Right lobe of liver (tissue), 6 donors: Measurements from ENCODE around the gene MROH7. TPM values are rescaled to one million over a fixed set of nuclear protein-coding genes. Genes with fewer than 3 reads are reported as not detected.
"Not testable (repeated sequence)": the region's sequence is repeated elsewhere in the genome, so short reads cannot be mapped to it uniquely, and the experiment has no call there.

Source experiments
- ATAC-seq, 4 donors: fragments of 200-7000 bp; cut with Tn5 transposase; one replicate each; pipeline ENCODE4 v1.9.1; 2020; ENCODE audit warnings: mild to moderate bottlenecking in 4 of 4, moderate library complexity in 4 of 4
- DNase-seq, 3 donors: peaks; one replicate each; pipeline ENCODE4 v3.0.0-alpha.2; 2020
- H3K27ac ChIP-seq, 3 donors: fragments of 200-600 bp; one replicate each; pipeline ENCODE4 v1.8.0; 2022
- H3K27me3 ChIP-seq, 2 donors: fragments of 200-600 bp; one replicate each; pipeline ENCODE4 v1.8.0; 2022
- H3K36me3 ChIP-seq, 4 donors: fragments of 200-600 bp; sonication (generic) in 1 of 4; one replicate each; pipeline versions ENCODE4 v1.5.1 to v1.8.0; 2017 to 2022; ENCODE audit warnings: control low read depth in 1 of 4
- H3K4me1 ChIP-seq, 4 donors: fragments of 200-600 bp; sonication (generic) in 1 of 4; one replicate each; pipeline versions ENCODE4 v1.5.1 to v1.8.0; 2017 to 2022; ENCODE audit warnings: control low read depth in 1 of 4
- H3K4me3 ChIP-seq, 3 donors: fragments of 200-600 bp; one replicate each; pipeline ENCODE4 v1.8.0; 2022
- H3K9me3 ChIP-seq, 4 donors: fragments of 200-600 bp; sonication (generic) in 1 of 4; one replicate each; pipeline versions ENCODE4 v1.5.1 to v1.8.0; 2017 to 2022; ENCODE audit warnings: control low read depth in 1 of 4
- CTCF ChIP-seq, 4 donors: fragments of 200-600 bp in 3 of 4; fragments of 450-650 bp in 1 of 4; IDR thresholded peaks; one replicate each; pipeline versions ENCODE4 v1.5.1 to v1.8.0; 2016 to 2022; ENCODE audit warnings: antibody characterized with exemption in 4 of 4, mild to moderate bottlenecking in 2 of 4
- POLR2A ChIP-seq: fragments of 450-650 bp; IDR thresholded peaks from one replicate; pipeline ENCODE4 v1.6.1; 2017; ENCODE audit warnings: antibody characterized with exemption, mild to moderate bottlenecking
- WGBS: methylation state at CpG from one replicate; pipeline ENCODE4 v1.1.6; 2018; ENCODE audit warnings: low coverage, low lambda C conversion rate; ENCODE audit not compliant: insufficient coverage; ENCODE audit errors: missing lambda C conversion rate; 5-methylcytosine and 5-hydroxymethylcytosine counted together
- intact Hi-C, 2 donors: fragments of 100-400 bp; cut with DNase I; formaldehyde crosslinking; loops; one replicate each; pipeline versions ENCODE4 v1.11.2 to v1.14.1; 2022
- total RNA-seq, 6 experiments: library from RNA; depleted of rRNA in 2 of 6; stranded (reverse); fragments of >200 nt in 2 of 6; fragmentation: NEBNext Ultra II Directional in 3 of 6; extraction: Animal tissue kit (Norgen Biotek cat#: 25700) in 3 of 6; gene quantifications; one replicate each; pipeline versions ENCODE4 v1.1.0 to v1.2.4, GENCODE V29; 2016 to 2023
- donor health status: DM: no; HTN: yes; CAD: no.
- donor health status: DM: no; HTN: no; CAD: no.
- donor health status: DM: no; HTN: no; CAD: no.
- donor health status: DM: no; HTN: yes; CAD: no.
- donor health status: DM: no; HTN: yes; CAD: no.

The MROH7 gene
- total RNA-seq, 6 experiments from 2014 or later, result 0.37 to 3.1 (median 1.2) TPM

- ATAC-seq (no peak), DNase-seq (no peak)
- WGBS, result no CpG with 5 or more reads among the region's 10 CpGs
- Histone ChIP-seq H3K4me3 (no peak overlapping the region), H3K4me1 (peaks cover 0 to 7% (median 3%) of the 10 kb centered on the region in 4 donors), H3K27me3 (no peaks in the 10 kb centered on the region), H3K9me3 (no peaks in the 10 kb centered on the region), H3K36me3 (no peaks in the 10 kb centered on the region), H3K27ac (no peak overlapping the region)
- TF ChIP-seq POLR2A (no peak), CTCF (IDR thresholded peaks at IDR 0.05) (no peak)
- intact Hi-C loops, result no loop called here
Observed at GRCh38 chr1:54627196-54627595, 14.4 kb upstream of the MROH7 start.

GRCh38 chr1:54635804-54636203 is 5.8 kb upstream of the MROH7 start:
- ATAC-seq, DNase-seq, H3K4me1 ChIP-seq, H3K9me3 ChIP-seq, H3K36me3 ChIP-seq, intact Hi-C loops, H3K4me3 ChIP-seq, H3K27me3 ChIP-seq, H3K27ac ChIP-seq: not testable (repeated sequence)
- WGBS, result 91% methylated on average over 6 of the region's 7 CpGs

GRCh38 chr1:54636461-54637446 is 4.8 kb upstream of the MROH7 start:
- H3K27me3 ChIP-seq, H3K4me1 ChIP-seq, DNase-seq, intact Hi-C loops, H3K36me3 ChIP-seq, H3K4me3 ChIP-seq, ATAC-seq, H3K27ac ChIP-seq, H3K9me3 ChIP-seq: not testable (repeated sequence)
- 53% methylated on average over 12 of the region's 14 CpGs for WGBS

- H3K27ac ChIP-seq, result no peak overlapping the region
- 62% methylated on average over 4 of the region's 4 CpGs for WGBS
- intact Hi-C loops, result no loop called here
- H3K4me3 ChIP-seq, result no peak overlapping the region
- H3K9me3 ChIP-seq, result peaks cover 0 to 7% (median 0%) of the 10 kb centered on the region in 4 donors
- H3K36me3 ChIP-seq, result no peaks in the 10 kb centered on the region
- ATAC-seq (no peak), DNase-seq (no peak)
- H3K27me3 ChIP-seq, result no peaks in the 10 kb centered on the region
- H3K4me1 ChIP-seq, result no peaks in the 10 kb centered on the region
- TF ChIP-seq CTCF (IDR thresholded peaks at IDR 0.05), result no peak
- TF ChIP-seq POLR2A, result no peak
Observed at GRCh38 chr1:54640361-54640760, 1.2 kb upstream of the MROH7 start.

GRCh38 chr1:54643736-54644135 is 2.1 kb downstream of the MROH7 start:
- ATAC-seq, result no peak
- TF ChIP-seq CTCF (IDR thresholded peaks at IDR 0.05) (no peak), POLR2A (no peak)
- no peak for DNase-seq
- H3K9me3 ChIP-seq, result peaks cover 0 to 7% (median 0%) of the 10 kb centered on the region in 4 donors
- intact Hi-C loops, result no loop called here
- no peaks in the 10 kb centered on the region for H3K27me3 ChIP-seq
- no peak overlapping the region for H3K4me3 ChIP-seq
- H3K4me1 ChIP-seq, result peaks cover 0 to 11% (median 4%) of the 10 kb centered on the region in 4 donors
- no peaks in the 10 kb centered on the region for H3K36me3 ChIP-seq
- no peak overlapping the region for H3K27ac ChIP-seq
